Activated B cell treated with CpG ODN at 0.5 μM for 24 hours (primary cell): Measurements from ENCODE around the gene THEM4. TPM values are rescaled to one million over a fixed set of nuclear protein-coding genes. Genes with fewer than 3 reads are reported as not detected.
A peak's percentile ranks its signal among the peaks of the same experiment; 100 is the strongest.

Experiments
- ATAC-seq: fragments of 200-7000 bp; cut with Tn5 transposase; one replicate; pipeline ENCODE4 v1.10.0; 2021; ENCODE audit warnings: low read depth, mild to moderate bottlenecking, moderate library complexity
- CTCF ChIA-PET: fragments of 350-600 bp; sonication (Branson Sonifier 250); formaldehyde crosslinking; loops from one replicate; lab custom pipeline; 2021; ENCODE audit warnings: antibody characterized with exemption; lab: Charles Lee
- POLR2A ChIA-PET: fragments of 350-600 bp; sonication (Branson Sonifier 250); formaldehyde crosslinking; loops from one replicate; lab custom pipeline; 2021; ENCODE audit warnings: antibody characterized with exemption; lab: Charles Lee
- DNase-seq: peaks from one replicate; pipeline ENCODE4 v3.0.0; 2022
- H3K27ac Mint-ChIP-seq: one replicate; pipeline ENCODE4 v1.8.0; 2020; ENCODE audit warnings: mixed read lengths
- H3K27me3 Mint-ChIP-seq: one replicate; pipeline ENCODE4 v1.8.0; 2021; ENCODE audit warnings: mixed read lengths
- H3K36me3 Mint-ChIP-seq: one replicate; pipeline ENCODE4 v1.8.0; 2021; ENCODE audit warnings: low read depth, mixed read lengths
- H3K4me1 Mint-ChIP-seq: one replicate; pipeline ENCODE4 v1.8.0; 2021; ENCODE audit warnings: mixed read lengths
- H3K4me3 Mint-ChIP-seq: one replicate; pipeline ENCODE4 v1.8.0; 2020; ENCODE audit warnings: mild to moderate bottlenecking, mixed read lengths
- H3K9me3 Mint-ChIP-seq: one replicate; pipeline ENCODE4 v1.8.0; 2020; ENCODE audit warnings: mixed read lengths
- intact Hi-C: fragments of 100-400 bp; cut with micrococcal nuclease; formaldehyde crosslinking; loops from one replicate; pipeline ENCODE4 v1.15.1; 2024
- total RNA-seq: library from RNA; stranded (reverse); gene quantifications from 2 replicates; pipeline ENCODE4 v1.2.3, GENCODE V29; 2022
- TF ChIP-seq, protein P1 (sequence below): fragments of 200-600 bp; IDR thresholded peaks from one replicate; pipeline ENCODE4 v1.8.0; 2022; ENCODE audit warnings: antibody characterized with exemption, mild to moderate bottlenecking

THEM4 gene
- total RNA-seq, 1 donor from 2014 or later: 22.8 TPM

- H3K36me3 Mint-ChIP-seq: no peaks in the 10 kb centered on the region
- peaks cover 6% of the 10 kb centered on the region for H3K9me3 Mint-ChIP-seq
- intact Hi-C loops: no loop called here
- TF ChIP-seq, protein P1, sequence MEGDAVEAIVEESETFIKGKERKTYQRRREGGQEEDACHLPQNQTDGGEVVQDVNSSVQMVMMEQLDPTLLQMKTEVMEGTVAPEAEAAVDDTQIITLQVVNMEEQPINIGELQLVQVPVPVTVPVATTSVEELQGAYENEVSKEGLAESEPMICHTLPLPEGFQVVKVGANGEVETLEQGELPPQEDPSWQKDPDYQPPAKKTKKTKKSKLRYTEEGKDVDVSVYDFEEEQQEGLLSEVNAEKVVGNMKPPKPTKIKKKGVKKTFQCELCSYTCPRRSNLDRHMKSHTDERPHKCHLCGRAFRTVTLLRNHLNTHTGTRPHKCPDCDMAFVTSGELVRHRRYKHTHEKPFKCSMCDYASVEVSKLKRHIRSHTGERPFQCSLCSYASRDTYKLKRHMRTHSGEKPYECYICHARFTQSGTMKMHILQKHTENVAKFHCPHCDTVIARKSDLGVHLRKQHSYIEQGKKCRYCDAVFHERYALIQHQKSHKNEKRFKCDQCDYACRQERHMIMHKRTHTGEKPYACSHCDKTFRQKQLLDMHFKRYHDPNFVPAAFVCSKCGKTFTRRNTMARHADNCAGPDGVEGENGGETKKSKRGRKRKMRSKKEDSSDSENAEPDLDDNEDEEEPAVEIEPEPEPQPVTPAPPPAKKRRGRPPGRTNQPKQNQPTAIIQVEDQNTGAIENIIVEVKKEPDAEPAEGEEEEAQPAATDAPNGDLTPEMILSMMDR: no peak
- ChIA-PET CTCF (interaction anchor here (0.8 kb wide), 1 partner anchor 10 kb away, joined by 3 read pairs; no protein-coding TSS in a partner anchor), POLR2A (interaction anchor here (0.5 to 4.6 kb wide), 2 partner anchors 13 to 74 kb away, joined by 3 to 109 read pairs; partner anchors contain the start of gene THEM4)
- no peak overlapping the region for H3K27ac Mint-ChIP-seq
- no peaks in the 10 kb centered on the region for H3K27me3 Mint-ChIP-seq
- H3K4me3 Mint-ChIP-seq: no peak overlapping the region
- ATAC-seq (no peak), DNase-seq (no peak)
- peaks cover 47% of the 10 kb centered on the region for H3K4me1 Mint-ChIP-seq
Observed at GRCh38 chr1:151923422-151923821, 14.1 kb upstream of the THEM4 start.

GRCh38 chr1:151920149-151920548 is 10.8 kb upstream of the THEM4 start:
- intact Hi-C loops: no loop called here

DNA sequence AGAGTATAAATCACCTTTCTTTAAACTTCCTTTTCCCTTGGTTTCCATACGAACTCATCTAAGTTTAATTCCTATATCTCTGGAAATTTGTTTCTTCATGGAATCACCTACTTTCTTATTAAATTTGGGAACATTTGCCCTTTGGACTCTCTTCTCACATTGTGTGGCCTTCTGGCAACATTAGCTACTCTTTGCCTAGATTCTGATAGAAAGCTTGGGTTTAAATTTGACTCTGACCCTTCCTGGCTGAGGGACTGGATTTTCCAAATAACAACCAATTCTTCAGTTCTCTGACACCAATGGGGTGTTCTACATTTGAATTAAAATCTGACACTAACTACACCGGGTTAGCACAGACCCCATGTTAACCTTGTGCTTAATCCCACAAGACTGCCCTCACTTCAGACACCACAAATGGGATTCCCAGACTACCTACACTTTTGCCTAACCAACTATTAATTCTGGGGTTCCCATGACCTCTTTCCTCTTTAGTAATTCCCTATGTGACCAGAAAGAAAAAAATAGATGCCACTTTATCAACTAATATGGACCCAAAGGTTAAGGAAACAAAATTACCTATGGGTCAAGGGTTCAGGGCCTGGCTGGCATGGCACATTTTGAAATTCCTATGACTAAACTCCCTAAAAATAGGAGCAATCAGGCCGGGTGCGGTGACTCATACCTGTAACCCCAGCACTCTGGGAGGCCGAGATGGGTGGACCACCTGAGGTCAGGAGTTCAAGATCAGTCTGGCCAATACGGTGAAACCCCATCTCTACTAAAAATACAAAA is 9.7 kb upstream of the THEM4 start:
- no peak overlapping the region for H3K4me3 Mint-ChIP-seq
- peak overlapping the region; percentile 98 for H3K27ac Mint-ChIP-seq
- no peak for DNase-seq
- intact Hi-C loops: no loop called here
- peaks cover 37% of the 10 kb centered on the region for H3K4me1 Mint-ChIP-seq
- ChIA-PET POLR2A (interaction anchor here (4.6 kb wide), 1 partner anchor 9 kb away, joined by 109 read pairs; the partner anchor contains the start of gene THEM4), CTCF (interaction anchor here (1.1 to 4.2 kb wide), 3 partner anchors 11 to 82 kb away, joined by 3 to 21 read pairs (median 20); no protein-coding TSS in a partner anchor)
- peaks cover 6% of the 10 kb centered on the region for H3K9me3 Mint-ChIP-seq
- TF ChIP-seq, protein P1: no peak
- H3K27me3 Mint-ChIP-seq: no peaks in the 10 kb centered on the region
- ATAC-seq: no peak
- no peaks in the 10 kb centered on the region for H3K36me3 Mint-ChIP-seq

More at GRCh38 chr1:151920149-151920548, 10.8 kb upstream of the THEM4 start:
- Mint-ChIP-seq H3K9me3 (peaks cover 6% of the 10 kb centered on the region), H3K4me3 (peak overlapping the region; percentile 49), H3K36me3 (no peaks in the 10 kb centered on the region), H3K4me1 (peaks cover 40% of the 10 kb centered on the region), H3K27ac (peak overlapping the region; percentile 98), H3K27me3 (no peaks in the 10 kb centered on the region)
- no peak for DNase-seq
- peak; percentile 61 for ATAC-seq
- ChIA-PET POLR2A (interaction anchor here (0.6 to 4.6 kb wide), 7 partner anchors 10 to 869 kb away, joined by 3 to 109 read pairs (median 3); partner anchors contain the start of genes PSMD4, S100A10, S100A11 and THEM4), CTCF (interaction anchor here (0.9 to 4.2 kb wide), 5 partner anchors 10 to 538 kb away, joined by 3 to 21 read pairs (median 3); no protein-coding TSS in a partner anchor)
- TF ChIP-seq, protein P1: no peak

DNA sequence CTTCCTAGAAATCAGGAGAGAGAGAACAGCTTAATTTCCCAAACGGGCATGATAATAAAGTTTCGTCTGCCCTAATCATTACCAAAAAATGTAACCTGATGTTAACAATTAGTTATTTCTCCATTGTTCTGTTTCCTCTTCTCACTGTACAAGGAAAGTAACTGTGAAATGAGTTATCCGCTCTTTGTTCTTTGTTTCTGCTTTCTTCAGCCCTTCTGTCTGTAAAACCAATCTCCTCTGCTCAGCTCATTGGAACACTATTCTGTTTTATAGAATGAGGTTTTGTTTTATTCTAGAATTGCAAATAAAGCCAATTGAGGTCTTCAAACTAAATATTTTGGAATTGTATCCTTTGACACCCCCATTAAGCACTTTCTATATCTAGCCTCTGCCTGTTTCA is 8.8 kb upstream of the THEM4 start:
- Mint-ChIP-seq H3K4me1 (peaks cover 37% of the 10 kb centered on the region), H3K9me3 (peaks cover 6% of the 10 kb centered on the region), H3K27me3 (no peaks in the 10 kb centered on the region), H3K36me3 (no peaks in the 10 kb centered on the region), H3K27ac (peak overlapping the region; percentile 62), H3K4me3 (no peak overlapping the region)
- intact Hi-C loops: no loop called here
- POLR2A ChIA-PET: interaction anchor here (1.5 kb wide), 1 partner anchor 9 kb away, joined by 5 read pairs; the partner anchor contains the start of gene THEM4
- DNase-seq (no peak), ATAC-seq (no peak)
- TF ChIP-seq, protein P1: no peak
- CTCF ChIA-PET: interaction anchor here (3.5 kb wide), 1 partner anchor 16 kb away, joined by 20 read pairs; no protein-coding TSS in a partner anchor
